HFF-Myc (cell line): ENCODE results near the gene CFAP53.

Source experiments
- DNase-seq: peaks from one replicate; pipeline ENCODE4 v3.0.0-alpha.2; 2011; ENCODE audit warnings: low read depth; ENCODE audit errors: extremely low read depth
- H3K4me3 ChIP-seq: replicated peaks from 2 replicates; pipeline ENCODE4 v1.5.1; 2011; ENCODE audit warnings: low read depth, mild to moderate bottlenecking, control low read depth, low read length
- TF ChIP-seq, protein P1 (sequence below): IDR thresholded peaks from 2 replicates; pipeline ENCODE4 v1.5.1; 2012; ENCODE audit warnings: mild to moderate bottlenecking, low read depth, low read length, control low read depth; ENCODE audit errors: missing control alignments

The CFAP53 gene

DNA sequence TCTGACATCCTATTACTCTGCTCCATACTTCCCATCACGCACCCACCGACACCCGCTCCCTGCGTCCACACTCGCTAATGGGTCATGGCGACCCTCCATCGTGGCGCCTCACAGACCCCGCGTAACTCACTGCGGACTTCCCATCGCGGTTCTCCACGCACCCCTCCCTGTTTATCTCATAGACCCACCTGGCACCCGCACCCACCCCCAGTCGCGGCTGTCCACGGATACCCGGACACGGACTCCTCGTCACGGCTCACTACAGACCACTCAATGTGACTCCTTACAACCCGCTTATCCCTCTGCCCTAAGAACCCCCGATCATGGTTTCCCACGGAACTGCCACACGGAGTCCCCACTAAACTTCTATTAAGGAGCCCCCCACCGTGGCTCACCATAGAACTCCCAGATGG, 20.7 kb upstream of the CFAP53 start:
- peak overlapping the region; percentile 94 for H3K4me3 ChIP-seq
- TF ChIP-seq, protein P1, sequence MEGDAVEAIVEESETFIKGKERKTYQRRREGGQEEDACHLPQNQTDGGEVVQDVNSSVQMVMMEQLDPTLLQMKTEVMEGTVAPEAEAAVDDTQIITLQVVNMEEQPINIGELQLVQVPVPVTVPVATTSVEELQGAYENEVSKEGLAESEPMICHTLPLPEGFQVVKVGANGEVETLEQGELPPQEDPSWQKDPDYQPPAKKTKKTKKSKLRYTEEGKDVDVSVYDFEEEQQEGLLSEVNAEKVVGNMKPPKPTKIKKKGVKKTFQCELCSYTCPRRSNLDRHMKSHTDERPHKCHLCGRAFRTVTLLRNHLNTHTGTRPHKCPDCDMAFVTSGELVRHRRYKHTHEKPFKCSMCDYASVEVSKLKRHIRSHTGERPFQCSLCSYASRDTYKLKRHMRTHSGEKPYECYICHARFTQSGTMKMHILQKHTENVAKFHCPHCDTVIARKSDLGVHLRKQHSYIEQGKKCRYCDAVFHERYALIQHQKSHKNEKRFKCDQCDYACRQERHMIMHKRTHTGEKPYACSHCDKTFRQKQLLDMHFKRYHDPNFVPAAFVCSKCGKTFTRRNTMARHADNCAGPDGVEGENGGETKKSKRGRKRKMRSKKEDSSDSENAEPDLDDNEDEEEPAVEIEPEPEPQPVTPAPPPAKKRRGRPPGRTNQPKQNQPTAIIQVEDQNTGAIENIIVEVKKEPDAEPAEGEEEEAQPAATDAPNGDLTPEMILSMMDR, result no peak
- no peak for DNase-seq

DNA sequence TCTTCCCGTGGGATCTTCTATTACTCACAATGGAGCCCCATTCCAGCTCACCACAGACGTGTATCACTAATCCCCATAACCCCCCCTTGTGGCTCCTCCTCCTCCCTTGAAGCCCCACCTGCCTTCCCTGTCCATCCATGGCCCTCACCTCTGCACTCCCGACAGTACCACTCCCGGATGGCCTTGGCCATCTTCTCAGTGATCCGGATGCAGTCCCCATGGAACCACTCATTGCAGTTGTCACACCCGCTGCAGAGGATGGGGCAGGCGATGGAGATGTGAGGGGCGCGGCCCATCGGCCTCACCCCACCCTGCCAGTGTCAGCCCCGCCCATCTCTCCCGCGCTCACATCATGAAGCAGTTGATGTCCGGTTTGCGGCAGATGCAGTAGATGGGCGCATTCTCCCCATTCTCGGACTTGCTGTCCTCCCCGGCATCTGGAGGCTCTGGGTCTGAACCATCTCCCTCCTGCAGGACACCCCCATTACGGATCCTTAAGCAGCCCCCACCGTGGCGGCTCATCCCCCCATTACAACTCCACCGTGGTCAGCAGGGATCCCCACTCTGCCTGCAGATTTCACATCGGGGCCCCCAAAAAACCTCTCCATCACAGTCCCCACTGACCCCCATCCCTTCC, 20.2 kb upstream of the CFAP53 start:
- no peak for DNase-seq
- H3K4me3 ChIP-seq, result peak overlapping the region; percentile 94
- TF ChIP-seq, protein P1, result no peak

DNA sequence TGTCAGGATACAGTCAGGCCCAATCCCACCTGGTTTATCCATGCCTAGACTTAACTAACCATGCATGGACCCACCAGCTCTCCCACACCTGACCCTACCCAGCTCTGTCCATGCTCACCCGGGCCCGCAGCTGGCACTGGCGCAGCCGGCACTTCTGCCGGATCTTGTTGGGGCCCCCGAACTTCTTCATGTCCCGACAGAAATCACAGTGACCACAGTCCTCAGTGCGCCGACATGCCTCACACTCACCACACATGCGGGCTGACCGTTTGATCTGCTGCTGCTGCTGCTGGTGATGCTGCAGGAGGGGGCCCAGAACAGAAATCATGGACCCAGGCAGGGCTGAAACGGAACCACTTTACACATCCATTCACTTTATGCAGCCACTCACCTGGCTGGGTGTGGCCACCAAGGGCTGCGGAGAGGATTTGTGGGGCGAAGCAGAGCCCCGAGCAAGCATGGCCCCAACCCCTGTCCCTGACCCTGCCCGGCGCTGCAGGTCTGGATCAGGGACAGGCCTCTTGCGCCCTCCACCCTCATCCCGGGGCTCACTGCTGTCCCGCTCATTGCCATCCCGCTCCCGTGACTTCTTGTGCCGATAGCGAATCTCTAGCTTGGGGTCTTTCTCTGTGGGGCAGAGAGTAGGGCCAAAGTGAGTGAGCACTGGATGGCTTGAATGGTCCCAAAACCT, 19.5 kb upstream of the CFAP53 start:
- TF ChIP-seq, protein P1, result no peak
- peak overlapping the region; percentile 94 for H3K4me3 ChIP-seq
- DNase-seq, result no peak

DNA sequence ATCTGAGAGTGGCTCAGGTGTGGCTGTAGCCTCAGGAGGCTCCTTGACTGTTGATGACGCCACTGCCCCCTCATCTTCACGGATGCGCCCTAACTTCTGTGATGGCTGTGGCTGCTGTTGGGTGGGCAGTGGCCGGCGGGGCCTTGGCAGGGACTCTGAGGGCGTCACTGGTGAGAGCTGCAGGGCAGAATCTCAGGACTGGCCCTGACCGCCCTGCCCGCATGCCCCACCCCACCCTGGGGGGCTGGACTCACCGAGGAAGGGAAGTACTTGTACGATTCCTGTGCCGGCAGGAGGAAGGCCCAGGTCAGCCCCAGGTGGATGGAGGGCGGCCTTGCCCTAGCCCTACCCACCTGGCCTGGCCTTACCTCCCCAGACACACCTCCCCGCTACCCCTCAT, 18.8 kb upstream of the CFAP53 start:
- no peak for DNase-seq
- H3K4me3 ChIP-seq, result no peak overlapping the region
- TF ChIP-seq, protein P1, result no peak

DNA sequence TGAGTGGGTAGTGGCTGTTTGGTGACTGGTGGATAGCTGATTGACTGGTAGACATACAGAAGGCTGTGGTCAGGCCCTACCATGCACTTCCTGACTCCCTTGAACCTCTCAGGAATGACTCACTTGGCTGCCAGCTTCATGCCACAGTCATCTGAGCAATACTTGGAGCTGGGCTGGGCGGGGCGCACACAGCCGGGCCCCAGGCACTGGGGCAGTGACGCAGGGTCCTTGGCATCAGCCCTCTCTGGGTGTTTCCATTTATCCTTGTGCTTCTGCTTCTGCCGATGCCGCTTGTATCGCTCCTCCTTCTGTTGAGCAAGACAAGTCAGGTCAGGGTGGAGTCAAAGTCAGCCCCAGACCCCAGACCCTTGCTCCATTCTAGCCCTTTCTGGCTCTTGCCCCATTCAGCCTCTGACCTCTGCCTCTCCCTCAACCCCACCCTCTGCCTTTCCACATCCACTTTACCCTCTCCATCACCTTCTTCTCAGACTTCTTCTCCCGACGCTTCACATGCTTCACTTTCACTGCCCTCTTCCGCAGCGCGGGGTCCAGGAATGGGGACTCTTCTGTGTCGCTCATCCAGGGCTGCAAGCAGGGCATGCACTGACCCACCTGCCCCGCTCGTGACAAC, 18.1 kb upstream of the CFAP53 start:
- no peak for DNase-seq
- TF ChIP-seq, protein P1, result no peak
- H3K4me3 ChIP-seq, result no peak overlapping the region

DNA sequence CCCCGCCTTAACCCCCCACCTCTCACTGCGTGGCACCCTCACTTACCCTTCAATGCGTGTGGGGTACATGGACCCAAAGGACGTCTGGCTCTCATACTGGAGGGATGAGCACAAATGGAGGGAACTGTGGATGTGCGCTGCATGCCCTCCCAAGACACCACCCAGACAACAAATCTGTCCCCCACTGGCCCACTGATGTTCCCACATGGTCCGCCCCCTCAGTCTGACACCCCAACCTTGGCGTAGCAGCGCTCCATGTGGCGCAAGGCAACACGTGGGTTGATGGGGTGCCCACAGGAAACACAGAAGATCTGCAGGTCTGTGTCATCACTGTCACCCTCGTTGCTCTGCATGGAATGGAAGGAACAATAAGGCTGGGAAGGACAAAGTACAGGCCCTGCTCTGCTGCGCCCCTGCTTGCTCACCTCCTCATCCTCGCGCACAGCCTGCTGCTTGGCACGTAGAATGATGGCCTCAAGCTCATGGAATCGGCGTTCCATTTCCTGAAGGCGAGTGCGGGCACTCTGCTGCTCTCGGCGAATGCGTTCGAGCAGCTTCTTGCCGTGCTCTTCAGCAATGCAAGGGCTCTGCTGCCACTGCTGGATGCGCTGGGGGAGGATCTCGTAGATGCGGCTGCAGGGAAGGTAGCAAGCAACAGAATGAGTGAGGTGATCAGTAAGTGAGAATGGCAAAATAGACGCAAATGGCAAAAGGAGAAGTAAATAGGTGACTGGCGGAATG, 17.3 kb upstream of the CFAP53 start:
- no peak overlapping the region for H3K4me3 ChIP-seq
- TF ChIP-seq, protein P1, result no peak
- DNase-seq, result no peak
